Measurements from ENCODE around the gene SLC30A2. TPM values are rescaled to one million over a fixed set of nuclear protein-coding genes. Genes with fewer than 3 reads are reported as not detected.
A peak's percentile ranks its signal among the peaks of the same experiment; 100 is the strongest.

The SLC30A2 gene
- total and polyA plus RNA-seq, 9 of the 15 experiments (the other 6 are each of a cell fraction or from before 2014, with no cell fraction given), result 0.01 to 0.18 (median 0.06) TPM; not detected in 3

- TF ChIP-seq JUND (IDR thresholded peaks at IDR 0.05; ENCODE audit: borderline replicate concordance, low read depth, low read length), result no peak
- TF ChIP-seq JUND (tag; IDR thresholded peaks at IDR 0.05; ENCODE audit: borderline replicate concordance, low read depth, low read length), result no peak; the same call in 2 of the 3 replicates
- no peak for TF ChIP-seq KAT8 (IDR thresholded peaks at IDR 0.05; ENCODE audit: low read depth)
- no peak for TF ChIP-seq MLLT1 (IDR thresholded peaks at IDR 0.05)
- TF ChIP-seq MLX (CRISPR knock-in tag; conservative IDR thresholded peaks at IDR 0.05), result no peak
- TF ChIP-seq ZNF384 (IDR thresholded peaks at IDR 0.05; ENCODE audit: low read depth, low read length), result no peak
- TF ChIP-seq EP300 (IDR thresholded peaks at IDR 0.05; ENCODE audit: low read length), result peak; percentile 71
- TF ChIP-seq RUNX1 (IDR thresholded peaks at IDR 0.05; ENCODE audit: low read depth), result no peak
- no peak for TF ChIP-seq AFF4 (CRISPR knock-in tag; IDR thresholded peaks at IDR 0.05)
- no peak for TF ChIP-seq ID3 (CRISPR knock-in tag; IDR thresholded peaks at IDR 0.05)
- TF ChIP-seq ID3 (tag; IDR thresholded peaks at IDR 0.05), result peak; percentile 68; the same call in 1 of the 2 replicates
- peak; percentile 53; the same call in 1 of the 2 replicates for TF ChIP-seq ZNF584 (CRISPR knock-in tag; IDR thresholded peaks at IDR 0.05; ENCODE audit: low read depth)
- no peak for TF ChIP-seq GATA2 (CRISPR knock-in tag; IDR thresholded peaks at IDR 0.05)
- TF ChIP-seq ETV5 (CRISPR knock-in tag; IDR thresholded peaks at IDR 0.05; ENCODE audit: low read depth), result peak; percentile 51; the same call in 1 of the 2 replicates
- TF ChIP-seq MXD1 (CRISPR knock-in tag; IDR thresholded peaks at IDR 0.05; ENCODE audit: borderline replicate concordance, poor library complexity, severe bottlenecking), result peak; percentile 34
- TF ChIP-seq HLTF (IDR thresholded peaks at IDR 0.05), result no peak
- TF ChIP-seq TEAD4 (IDR thresholded peaks at IDR 0.05; ENCODE audit: low read length), result peak; percentile 7; the same call in 1 of the 2 replicates
- TF ChIP-seq TEAD4 (CRISPR knock-in tag; IDR thresholded peaks at IDR 0.05; ENCODE audit: borderline replicate concordance), result no peak
- peak; percentile 55; the same call in 1 of the 2 replicates for TF ChIP-seq SMAD4 (CRISPR knock-in tag; conservative IDR thresholded peaks at IDR 0.05)
- no peak for TF ChIP-seq ZNF766 (CRISPR knock-in tag; conservative IDR thresholded peaks at IDR 0.05)
- no peak for TF ChIP-seq NONO (IDR thresholded peaks at IDR 0.05; ENCODE audit: low read depth in 2 of 2, low read length in 1 of 2)
These were observed 52.5 kb downstream of the SLC30A2 start (continued) for GRCh38 chr1:25993197-25993951.
